Neural cell (in vitro differentiated cells): ENCODE results near the gene NALCN. TPM values are rescaled to one million over a fixed set of nuclear protein-coding genes. Genes with fewer than 3 reads are reported as not detected.

Experiments
- H2AFZ ChIP-seq: fragments of 200-600, 300-800 bp; sonication (generic), shearing (Covaris generic); 2 replicates; pipeline ENCODE4 v1.6.0; 2014; ENCODE audit warnings: low read depth, mild to moderate bottlenecking, antibody characterized with exemption, low read length, moderate library complexity
- H3F3A ChIP-seq: fragments of 200-600 bp; shearing (Covaris generic); 2 replicates; pipeline ENCODE4 v1.6.1; 2016; ENCODE audit warnings: mild to moderate bottlenecking, moderate library complexity, mixed read lengths, antibody characterized with exemption, low read length; ENCODE audit not compliant: insufficient read depth, poor library complexity, severe bottlenecking
- H3K27ac ChIP-seq: fragments of 200-600, 300-800 bp; sonication (generic), shearing (Covaris generic); 2 replicates; pipeline ENCODE4 v1.5.1; 2014; ENCODE audit warnings: mild to moderate bottlenecking, low read length, moderate library complexity
- H3K27me3 ChIP-seq: fragments of 300-800, 200-600 bp; sonication (generic), shearing (Covaris generic); 2 replicates; pipeline ENCODE4 v1.6.0; 2014; ENCODE audit warnings: mild to moderate bottlenecking, low read depth, low read length, moderate library complexity; ENCODE audit not compliant: insufficient read depth
- H3K36me3 ChIP-seq: fragments of 300-800, 200-600 bp; sonication (generic), shearing (Covaris generic); 2 replicates; pipeline ENCODE4 v1.5.1; 2014; ENCODE audit warnings: mild to moderate bottlenecking, antibody characterized with exemption, low read length, moderate library complexity; ENCODE audit not compliant: insufficient read depth
- H3K4me2 ChIP-seq: fragments of 300-800, 200-600 bp; sonication (generic), shearing (Covaris generic); 2 replicates; pipeline ENCODE4 v1.6.0; 2014; ENCODE audit warnings: mild to moderate bottlenecking, low read length
- H3K4me3 ChIP-seq: fragments of 300-800, 200-600 bp; sonication (generic), shearing (Covaris generic); 2 replicates; pipeline ENCODE4 v1.5.1; 2014; ENCODE audit warnings: mild to moderate bottlenecking, low read length, moderate library complexity
- H3K79me2 ChIP-seq: fragments of 200-600 bp; shearing (Covaris generic); replicated peaks from 2 replicates; pipeline ENCODE4 v1.6.0; 2014; ENCODE audit warnings: mild to moderate bottlenecking, low read length, moderate library complexity; ENCODE audit not compliant: insufficient read depth
- H3K9ac ChIP-seq: fragments of 300-800, 200-600 bp; sonication (generic), shearing (Covaris generic); 2 replicates; pipeline ENCODE4 v1.6.1; 2016; ENCODE audit warnings: mild to moderate bottlenecking, low read length, mixed read lengths
- H3K9me2 ChIP-seq: fragments of 200-600 bp; shearing (Covaris generic); 2 replicates; pipeline ENCODE4 v1.6.1; 2016; ENCODE audit warnings: mild to moderate bottlenecking, low read length, mixed read lengths; ENCODE audit not compliant: insufficient read depth
- H3K9me3 ChIP-seq: fragments of 200-600, 300-800 bp; sonication (generic), shearing (Covaris generic); 2 replicates; pipeline ENCODE4 v1.6.1; 2016; ENCODE audit warnings: mild to moderate bottlenecking, mixed run types, low read length, moderate library complexity, mixed read lengths
- H4K20me1 ChIP-seq: fragments of 200-600 bp; shearing (Covaris generic); 2 replicates; pipeline ENCODE4 v1.6.1; 2016; ENCODE audit warnings: mild to moderate bottlenecking, mixed run types; ENCODE audit not compliant: insufficient read depth
- CTCF ChIP-seq: fragments of 450-650 bp; IDR thresholded peaks from 2 replicates; pipeline ENCODE4 v1.5.1; 2014; ENCODE audit warnings: antibody characterized with exemption, mild to moderate bottlenecking, moderate library complexity; ENCODE audit not compliant: poor library complexity, severe bottlenecking
- EP300 ChIP-seq: fragments of 450-650 bp; conservative IDR thresholded peaks from 2 replicates; pipeline ENCODE4 v1.6.1; 2014; ENCODE audit warnings: antibody characterized with exemption, mild to moderate bottlenecking, moderate library complexity; ENCODE audit not compliant: poor library complexity, severe bottlenecking
- MXI1 ChIP-seq: fragments of 450-650 bp; conservative IDR thresholded peaks from 2 replicates; pipeline ENCODE4 v1.6.1; 2014; ENCODE audit warnings: antibody characterized with exemption, mild to moderate bottlenecking; ENCODE audit not compliant: poor library complexity, severe bottlenecking
- POLR2AphosphoS5 ChIP-seq: IDR thresholded peaks from 2 replicates; pipeline ENCODE4 v1.6.1; 2012
- RAD21 ChIP-seq: fragments of 450-650 bp; conservative IDR thresholded peaks from 2 replicates; pipeline ENCODE4 v1.6.1; 2014; ENCODE audit warnings: antibody characterized with exemption, mild to moderate bottlenecking, moderate library complexity
- REST ChIP-seq: IDR thresholded peaks from 2 replicates; pipeline ENCODE4 v1.6.1; 2012; ENCODE audit warnings: borderline replicate concordance
- SMC3 ChIP-seq: fragments of 450-650 bp; conservative IDR thresholded peaks from 2 replicates; pipeline ENCODE4 v1.6.1; 2014; ENCODE audit warnings: antibody characterized with exemption, mild to moderate bottlenecking, moderate library complexity; ENCODE audit not compliant: poor library complexity
- TAF1 ChIP-seq: IDR thresholded peaks from 2 replicates; pipeline ENCODE4 v1.6.1; 2012; ENCODE audit warnings: low read depth
- polyA plus RNA-seq: library from polyadenylated mRNA; depleted of rRNA; stranded (reverse); fragments of >200 nt; gene quantifications from 2 replicates; pipeline ENCODE4 v1.2.3, GENCODE V29; 2014

Gene NALCN
- polyA plus RNA-seq, 1 donor from 2014 or later = 24.1 TPM

- TF ChIP-seq CTCF (peak; percentile 88), TAF1 (no peak), SMC3 (peak; percentile 90), EP300 (no peak), RAD21 (peak; percentile 89)
- H3K9me2 ChIP-seq = no peaks in the 10 kb centered on the region
These were observed 288.5 kb downstream of the NALCN start for GRCh38 chr13:101127741-101128353.

GRCh38 chr13:101123028-101123427 lies 293.3 kb downstream of the NALCN start:
- Histone ChIP-seq H3K9me2 (no peaks in the 10 kb centered on the region), H2AFZ (no peak overlapping the region), H3K79me2 (no peaks in the 10 kb centered on the region), H3K36me3 (no peaks in the 10 kb centered on the region), H3K4me2 (no peak overlapping the region), H3K4me3 (no peak overlapping the region), H3F3A (no peaks in the 10 kb centered on the region), H3K27ac (no peak overlapping the region), H3K9me3 (no peaks in the 10 kb centered on the region), H3K9ac (no peak overlapping the region), H3K27me3 (no peaks in the 10 kb centered on the region), H4K20me1 (no peaks in the 10 kb centered on the region)
- TF ChIP-seq TAF1 = no peak
- no peak for TF ChIP-seq CTCF
- no peak for TF ChIP-seq REST
- no peak for TF ChIP-seq MXI1
- no peak for TF ChIP-seq SMC3
- no peak for TF ChIP-seq POLR2AphosphoS5

More at GRCh38 chr13:101127741-101128353, 288.5 kb downstream of the NALCN start:
- Histone ChIP-seq H2AFZ (no peak overlapping the region), H3K79me2 (no peaks in the 10 kb centered on the region), H3K9me3 (no peaks in the 10 kb centered on the region), H3K36me3 (no peaks in the 10 kb centered on the region), H3K4me2 (no peak overlapping the region), H3K27ac (no peak overlapping the region), H3K27me3 (no peaks in the 10 kb centered on the region), H3K4me3 (no peak overlapping the region), H3K9ac (no peak overlapping the region), H4K20me1 (no peaks in the 10 kb centered on the region), H3F3A (no peaks in the 10 kb centered on the region)
